HL-60 (cell line): ENCODE data around the gene PLD5.
"Not testable (repeated sequence)": the region's sequence is repeated elsewhere in the genome, so short reads cannot be mapped to it uniquely, and the experiment has no call there.

Source experiments
- DNase-seq, 2 experiments: peaks; one replicate each; pipeline ENCODE4 v3.0.0-alpha.2; 2010 to 2020; ENCODE audit warnings: low read depth in 1 of 2, low spot score in 1 of 2
- H3K27ac ChIP-seq: fragments of 250-450 bp; sonication (Bioruptor Pico); replicated peaks from 2 replicates; pipeline ENCODE4 v1.5.1; 2020; ENCODE audit warnings: mild to moderate bottlenecking, moderate library complexity
- H3K27me3 ChIP-seq: fragments of 250-450 bp; sonication (Bioruptor Pico); 2 replicates; pipeline ENCODE4 v1.5.1; 2021; ENCODE audit warnings: mild to moderate bottlenecking, moderate library complexity; ENCODE audit not compliant: insufficient read depth, poor library complexity, severe bottlenecking
- H3K4me3 ChIP-seq: replicated peaks from 2 replicates; pipeline ENCODE4 v1.5.1; 2011; ENCODE audit warnings: mild to moderate bottlenecking, control low read depth, low read length; ENCODE audit not compliant: insufficient read depth
- GABPA ChIP-seq: IDR thresholded peaks from 2 replicates; pipeline ENCODE4 v1.6.1; 2012; ENCODE audit warnings: low read depth
- POLR2AphosphoS5 ChIP-seq: IDR thresholded peaks from 2 replicates; pipeline ENCODE4 v1.6.1; 2012; ENCODE audit warnings: low read depth
- SPI1 ChIP-seq: IDR thresholded peaks from 2 replicates; pipeline ENCODE4 v1.6.1; 2012; ENCODE audit warnings: low read depth, mild to moderate bottlenecking, borderline replicate concordance
- TF ChIP-seq, protein P1 (sequence below): IDR thresholded peaks from 2 replicates; pipeline ENCODE4 v1.6.1; 2012; ENCODE audit warnings: low read depth; ENCODE audit not compliant: insufficient replicate concordance
- TF ChIP-seq, protein P2 (sequence below): IDR thresholded peaks from one replicate; pipeline ENCODE4 v1.5.1; 2011; ENCODE audit warnings: low read length, control low read depth, inconsistent platforms; ENCODE audit not compliant: insufficient read depth

Gene PLD5

DNA sequence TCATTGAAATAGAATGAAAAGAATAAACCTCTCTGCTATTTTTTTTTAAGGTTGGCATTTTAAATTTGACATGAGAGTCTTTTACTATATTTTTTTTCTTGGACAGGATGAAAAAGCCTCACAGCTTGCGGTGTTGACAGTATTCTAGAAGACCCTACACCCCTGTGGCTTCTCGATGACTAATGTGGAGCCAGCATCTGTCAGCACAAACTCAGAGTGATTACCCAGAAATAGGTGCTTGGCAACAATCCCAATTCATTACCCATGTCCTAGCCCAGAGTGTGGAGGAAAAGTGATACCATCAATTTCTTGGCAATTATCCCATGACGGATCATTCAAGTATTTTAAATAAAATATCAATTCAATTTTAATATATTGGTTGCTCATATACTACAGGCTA is 338.8 kb downstream of the PLD5 start:
- TF ChIP-seq SPI1 (no peak), GABPA (no peak), POLR2AphosphoS5 (no peak)
- TF ChIP-seq, protein P1, sequence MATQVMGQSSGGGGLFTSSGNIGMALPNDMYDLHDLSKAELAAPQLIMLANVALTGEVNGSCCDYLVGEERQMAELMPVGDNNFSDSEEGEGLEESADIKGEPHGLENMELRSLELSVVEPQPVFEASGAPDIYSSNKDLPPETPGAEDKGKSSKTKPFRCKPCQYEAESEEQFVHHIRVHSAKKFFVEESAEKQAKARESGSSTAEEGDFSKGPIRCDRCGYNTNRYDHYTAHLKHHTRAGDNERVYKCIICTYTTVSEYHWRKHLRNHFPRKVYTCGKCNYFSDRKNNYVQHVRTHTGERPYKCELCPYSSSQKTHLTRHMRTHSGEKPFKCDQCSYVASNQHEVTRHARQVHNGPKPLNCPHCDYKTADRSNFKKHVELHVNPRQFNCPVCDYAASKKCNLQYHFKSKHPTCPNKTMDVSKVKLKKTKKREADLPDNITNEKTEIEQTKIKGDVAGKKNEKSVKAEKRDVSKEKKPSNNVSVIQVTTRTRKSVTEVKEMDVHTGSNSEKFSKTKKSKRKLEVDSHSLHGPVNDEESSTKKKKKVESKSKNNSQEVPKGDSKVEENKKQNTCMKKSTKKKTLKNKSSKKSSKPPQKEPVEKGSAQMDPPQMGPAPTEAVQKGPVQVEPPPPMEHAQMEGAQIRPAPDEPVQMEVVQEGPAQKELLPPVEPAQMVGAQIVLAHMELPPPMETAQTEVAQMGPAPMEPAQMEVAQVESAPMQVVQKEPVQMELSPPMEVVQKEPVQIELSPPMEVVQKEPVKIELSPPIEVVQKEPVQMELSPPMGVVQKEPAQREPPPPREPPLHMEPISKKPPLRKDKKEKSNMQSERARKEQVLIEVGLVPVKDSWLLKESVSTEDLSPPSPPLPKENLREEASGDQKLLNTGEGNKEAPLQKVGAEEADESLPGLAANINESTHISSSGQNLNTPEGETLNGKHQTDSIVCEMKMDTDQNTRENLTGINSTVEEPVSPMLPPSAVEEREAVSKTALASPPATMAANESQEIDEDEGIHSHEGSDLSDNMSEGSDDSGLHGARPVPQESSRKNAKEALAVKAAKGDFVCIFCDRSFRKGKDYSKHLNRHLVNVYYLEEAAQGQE, result no peak
- TF ChIP-seq, protein P2, sequence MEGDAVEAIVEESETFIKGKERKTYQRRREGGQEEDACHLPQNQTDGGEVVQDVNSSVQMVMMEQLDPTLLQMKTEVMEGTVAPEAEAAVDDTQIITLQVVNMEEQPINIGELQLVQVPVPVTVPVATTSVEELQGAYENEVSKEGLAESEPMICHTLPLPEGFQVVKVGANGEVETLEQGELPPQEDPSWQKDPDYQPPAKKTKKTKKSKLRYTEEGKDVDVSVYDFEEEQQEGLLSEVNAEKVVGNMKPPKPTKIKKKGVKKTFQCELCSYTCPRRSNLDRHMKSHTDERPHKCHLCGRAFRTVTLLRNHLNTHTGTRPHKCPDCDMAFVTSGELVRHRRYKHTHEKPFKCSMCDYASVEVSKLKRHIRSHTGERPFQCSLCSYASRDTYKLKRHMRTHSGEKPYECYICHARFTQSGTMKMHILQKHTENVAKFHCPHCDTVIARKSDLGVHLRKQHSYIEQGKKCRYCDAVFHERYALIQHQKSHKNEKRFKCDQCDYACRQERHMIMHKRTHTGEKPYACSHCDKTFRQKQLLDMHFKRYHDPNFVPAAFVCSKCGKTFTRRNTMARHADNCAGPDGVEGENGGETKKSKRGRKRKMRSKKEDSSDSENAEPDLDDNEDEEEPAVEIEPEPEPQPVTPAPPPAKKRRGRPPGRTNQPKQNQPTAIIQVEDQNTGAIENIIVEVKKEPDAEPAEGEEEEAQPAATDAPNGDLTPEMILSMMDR, result no peak
- DNase-seq, result no peak
- H3K27ac ChIP-seq, result no peak overlapping the region

DNA sequence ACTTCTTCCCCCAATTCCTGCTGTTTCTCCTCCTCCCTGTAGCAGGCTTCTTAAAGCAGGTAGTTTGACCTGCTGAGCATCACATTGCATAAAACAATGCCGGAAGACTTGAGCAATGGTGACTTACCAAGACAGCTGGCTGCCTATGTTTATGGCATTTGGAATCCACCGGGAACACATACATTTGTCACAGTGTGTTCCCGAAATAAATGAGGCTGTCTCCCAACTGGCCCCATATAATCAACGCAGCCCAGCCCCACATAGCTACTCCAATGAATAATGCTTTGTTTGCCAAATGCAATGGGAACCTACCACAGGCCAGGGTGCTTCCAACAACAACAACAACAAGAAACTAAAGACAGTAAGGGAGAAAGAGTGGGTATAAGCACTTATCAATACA is 339.5 kb downstream of the PLD5 start:
- no peaks in the 10 kb centered on the region for H3K27me3 ChIP-seq
- H3K27ac ChIP-seq, result no peak overlapping the region
- no peak for DNase-seq
- TF ChIP-seq GABPA (no peak), SPI1 (no peak)
- H3K4me3 ChIP-seq, result no peak overlapping the region

More for the DNA sequence above, 338.8 kb downstream of the PLD5 start:
- no peak overlapping the region for H3K4me3 ChIP-seq
- H3K27me3 ChIP-seq, result no peaks in the 10 kb centered on the region

DNA sequence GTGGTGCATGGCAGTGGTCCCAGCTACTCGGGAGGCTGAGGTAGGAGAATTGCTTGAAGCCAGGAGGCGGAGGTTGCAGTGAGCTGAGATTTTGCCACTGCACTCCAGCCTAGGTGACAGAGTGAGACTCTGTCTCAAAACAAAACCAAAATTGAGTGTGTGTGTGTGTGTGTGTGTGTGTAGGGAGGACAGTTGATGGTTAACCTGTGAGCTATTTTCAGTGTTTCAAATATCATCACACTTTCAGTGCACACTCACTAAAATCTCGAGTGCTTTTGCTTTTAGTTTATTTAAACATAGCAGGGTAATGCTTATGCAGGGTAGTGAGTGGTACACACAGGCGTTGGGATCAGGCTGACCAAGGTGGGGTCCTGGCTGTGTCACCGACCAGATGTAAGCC is 344.7 kb downstream of the PLD5 start:
- DNase-seq, H3K27ac ChIP-seq, H3K4me3 ChIP-seq, H3K27me3 ChIP-seq: not testable (repeated sequence)

DNA sequence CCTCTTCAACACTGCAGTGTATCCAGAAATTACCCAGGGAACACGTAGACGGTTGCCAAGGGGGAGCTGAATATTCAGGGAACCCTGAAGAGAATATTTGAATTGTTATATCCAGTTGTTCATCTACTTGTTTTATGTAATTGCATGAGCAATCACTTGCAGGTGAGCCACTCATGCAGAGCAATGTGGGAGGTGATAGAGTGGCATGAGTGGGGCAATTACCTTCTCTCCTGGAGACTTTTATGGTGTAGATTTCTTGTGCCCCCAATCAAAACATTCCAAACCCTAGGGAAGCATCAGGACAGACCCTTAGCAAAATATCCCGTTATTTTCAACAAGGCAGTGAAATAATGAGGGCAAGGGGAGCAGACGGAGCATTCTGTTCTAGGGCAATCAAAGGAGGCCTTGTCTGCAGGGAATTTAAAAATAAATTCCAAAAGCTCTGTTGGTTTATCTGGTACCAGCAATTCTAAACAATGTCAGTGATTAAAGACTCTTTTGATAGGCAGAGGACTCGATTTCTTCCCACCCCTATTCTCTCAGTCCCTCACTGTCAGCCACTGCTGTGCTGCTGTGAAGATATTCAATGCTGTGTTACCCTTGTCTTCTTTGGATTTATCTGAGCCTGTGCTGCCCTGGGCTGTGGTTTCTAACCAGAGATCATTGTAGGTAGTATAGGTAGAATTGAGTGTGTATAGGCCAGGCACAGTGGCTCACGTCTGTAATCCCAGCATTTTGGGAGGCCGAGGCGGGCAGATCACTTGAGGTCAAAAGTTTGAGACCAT is 345.4 kb downstream of the PLD5 start:
- TF ChIP-seq, protein P2, result no peak
- no peak for TF ChIP-seq POLR2AphosphoS5
- no peak overlapping the region for H3K27ac ChIP-seq
- DNase-seq, result no peak

DNA sequence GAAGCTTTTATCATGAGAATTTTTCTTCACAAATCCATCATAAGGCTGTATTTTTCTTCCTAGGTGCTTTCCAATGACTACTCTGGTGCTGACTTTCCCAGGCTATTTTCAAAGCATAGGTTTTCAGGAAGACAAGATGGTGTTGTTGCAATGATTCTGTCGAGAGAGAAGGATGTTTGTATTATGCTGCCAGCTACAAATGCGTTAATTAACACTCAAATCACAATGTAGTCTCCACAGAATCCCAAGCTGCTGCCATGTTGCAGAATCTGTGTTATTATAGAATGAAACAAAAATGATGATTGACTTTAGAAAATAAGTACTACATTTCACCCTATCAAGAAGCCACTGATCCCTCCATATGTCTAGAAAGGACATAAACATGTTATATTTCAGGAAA is 346.1 kb downstream of the PLD5 start:
- no peak for DNase-seq
- no peak for TF ChIP-seq POLR2AphosphoS5
- TF ChIP-seq, protein P1, result no peak
- TF ChIP-seq, protein P2, result no peak
- TF ChIP-seq GABPA, result no peak
- no peak for TF ChIP-seq SPI1
- H3K27me3 ChIP-seq, result no peaks in the 10 kb centered on the region
- no peak overlapping the region for H3K4me3 ChIP-seq
- H3K27ac ChIP-seq, result no peak overlapping the region

More for the DNA sequence above, 345.4 kb downstream of the PLD5 start:
- Histone ChIP-seq H3K4me3 (no peak overlapping the region), H3K27me3 (no peaks in the 10 kb centered on the region)
